ENCODE measurements around the gene MOSMO.
"Not testable (repeated sequence)": the region's sequence is repeated elsewhere in the genome, so short reads cannot be mapped to it uniquely, and the experiment has no call there.

The MOSMO gene

GRCh38 chr16:22007509-22008214 lies at the start of gene MOSMO:
Gene MOSMO, plus strand, starts transcription at chr16:22008111. Its CDS starts 191 bp downstream, at chr16:22008302.
- peak; percentile 70 for DNase-seq

DNA sequence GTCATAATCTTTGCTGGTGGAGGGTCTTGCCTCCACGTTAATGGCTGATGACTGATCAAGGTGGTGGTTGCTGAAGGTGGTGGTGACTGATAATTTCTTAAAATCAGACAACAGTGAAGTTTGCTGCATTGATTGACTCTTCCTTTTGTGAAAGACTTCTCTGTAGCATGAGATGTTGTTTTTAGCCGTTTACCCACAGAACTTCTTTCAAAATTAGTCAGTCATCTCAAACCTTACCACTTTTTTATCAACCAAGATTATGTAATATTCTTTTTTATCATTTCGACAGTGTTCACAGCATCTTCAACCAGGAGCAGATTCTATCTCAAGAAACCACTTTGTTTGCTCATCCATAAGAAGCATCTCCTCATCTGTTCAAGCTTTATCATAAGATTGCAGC lies 48.9 kb upstream of the MOSMO start:
- DNase-seq: no peak

DNA sequence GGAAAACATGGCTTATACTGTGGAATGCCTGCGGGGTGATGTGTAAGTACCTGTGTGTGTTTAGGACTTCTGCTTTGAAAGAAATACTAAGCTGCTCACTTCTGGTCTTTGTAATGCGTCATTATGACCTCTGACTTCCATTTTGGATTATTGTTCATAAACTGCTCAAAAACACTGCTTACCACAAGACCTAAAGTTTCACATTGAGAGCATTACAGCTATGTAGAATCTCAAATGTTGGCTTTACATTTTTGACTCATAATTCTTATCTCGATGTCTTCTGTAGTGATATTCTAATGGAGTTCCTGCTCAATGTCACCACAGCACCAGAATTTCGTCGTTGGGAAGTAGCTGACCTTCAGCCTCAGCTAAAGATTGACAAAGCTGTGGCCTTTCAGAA lies 45.4 kb upstream of the MOSMO start:
- DNase-seq: no peak

GRCh38 chr16:21963887-21964286 lies 44.0 kb upstream of the MOSMO start:
- DNase-seq: no peak

DNA sequence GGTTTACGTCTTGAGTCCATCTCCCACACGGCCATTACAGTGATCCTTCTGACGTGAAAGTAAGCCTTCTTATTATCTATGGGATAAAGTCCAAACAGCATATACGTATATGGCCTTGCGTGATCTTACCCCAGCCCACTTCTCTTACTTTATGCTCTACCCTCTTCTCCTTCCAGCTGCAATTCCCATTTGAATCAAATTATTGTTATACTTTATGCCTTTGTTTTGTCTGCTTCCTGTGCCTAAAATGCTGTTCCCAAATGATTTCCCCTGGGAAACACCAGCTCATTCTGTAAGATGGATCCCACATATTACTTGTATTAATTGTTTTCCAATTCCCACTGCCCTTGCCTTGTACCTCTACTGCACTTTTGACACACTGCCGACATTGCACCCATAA lies 43.6 kb upstream of the MOSMO start:
- no peak for DNase-seq

GRCh38 chr16:21971856-21972255 lies 36.1 kb upstream of the MOSMO start:
- no peak for DNase-seq

DNA sequence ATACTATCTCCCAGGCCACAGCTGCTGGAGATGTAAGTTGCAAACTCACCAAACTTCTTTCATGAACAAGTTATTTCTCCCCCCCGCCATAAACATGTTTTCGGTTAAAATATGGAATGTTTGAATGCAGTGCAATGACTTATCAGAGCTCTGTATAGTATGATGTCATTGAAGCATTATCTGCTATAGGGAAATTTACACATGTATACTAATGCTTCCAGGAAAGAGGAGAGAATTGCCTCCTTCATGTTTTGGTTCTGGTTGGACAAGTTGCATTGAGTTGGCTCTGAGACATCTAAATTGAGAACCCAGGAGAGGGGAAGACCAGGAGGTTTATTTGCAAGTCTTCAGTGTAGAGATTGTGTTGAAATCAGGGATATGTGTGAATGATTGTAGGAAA lies 34.0 kb upstream of the MOSMO start:
- no peak for DNase-seq

GRCh38 chr16:21980032-21980431 lies 27.9 kb upstream of the MOSMO start:
- no peak for DNase-seq

DNA sequence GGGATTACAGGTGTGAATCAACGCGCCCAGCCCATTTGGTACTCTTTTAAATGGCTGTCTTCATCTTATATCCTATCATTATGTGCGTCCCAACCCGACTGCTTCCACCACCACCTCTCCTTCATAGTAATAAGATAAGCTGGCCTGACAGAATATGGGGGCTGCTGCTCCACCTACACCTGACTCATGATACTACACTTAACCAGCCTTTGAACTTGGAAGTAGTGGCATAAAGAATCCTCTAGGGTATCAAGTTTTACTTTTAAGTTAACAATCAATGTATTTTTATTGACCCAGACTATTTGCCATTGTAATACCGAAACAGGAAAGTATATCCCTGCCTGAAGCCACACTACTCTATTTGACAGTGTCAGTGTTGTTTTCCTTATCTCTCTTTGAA lies 25.8 kb upstream of the MOSMO start:
- no peak for DNase-seq

- no peak for DNase-seq
Observed at GRCh38 chr16:21984062-21984461, 23.8 kb upstream of the MOSMO start.

GRCh38 chr16:21985524-21985923 lies 22.4 kb upstream of the MOSMO start:
- DNase-seq: no peak

GRCh38 chr16:21986692-21987246 lies 21.1 kb upstream of the MOSMO start:
- DNase-seq: no peak

- no peak for DNase-seq
Observed at GRCh38 chr16:21987498-21987897, 20.4 kb upstream of the MOSMO start.

DNA sequence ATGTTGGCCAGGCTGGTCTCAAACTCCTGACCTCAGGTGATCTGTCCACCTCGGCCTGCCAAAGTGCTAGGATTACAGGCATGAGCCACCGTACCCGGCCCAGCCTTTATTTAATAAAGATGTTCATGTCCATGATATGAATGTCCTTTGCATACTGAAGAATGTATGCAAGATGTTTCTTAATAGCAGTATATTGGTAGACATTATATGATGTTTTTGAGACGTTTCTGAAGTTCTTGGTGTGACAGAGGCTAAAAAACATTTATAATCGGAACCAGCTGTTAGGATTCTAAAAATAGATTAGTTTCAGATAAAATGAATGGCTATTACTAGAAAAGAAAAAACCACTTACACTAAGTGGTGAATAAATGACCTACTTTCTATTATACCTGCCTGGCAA lies 18.8 kb upstream of the MOSMO start:
- no peak for DNase-seq

DNA sequence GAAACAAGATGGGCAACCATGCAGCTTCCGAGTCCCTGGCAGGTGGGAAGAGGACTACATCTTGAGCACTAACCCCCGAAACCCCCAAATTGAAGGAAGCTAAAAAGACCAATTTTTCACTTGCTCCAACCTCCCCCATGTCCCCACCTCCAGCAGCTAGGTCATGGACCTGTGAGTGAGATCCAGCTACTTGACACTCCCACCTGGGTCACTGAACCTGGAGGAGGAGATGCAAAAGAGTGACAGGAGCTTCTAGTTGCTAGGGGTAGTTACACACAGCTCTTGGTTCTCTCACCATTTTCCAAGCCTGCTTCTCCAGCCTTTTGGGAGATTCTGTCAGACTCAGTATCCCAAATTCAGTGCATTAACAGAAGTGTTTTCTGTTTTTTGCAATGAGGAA lies 18.2 kb upstream of the MOSMO start:
- DNase-seq: no peak

DNA sequence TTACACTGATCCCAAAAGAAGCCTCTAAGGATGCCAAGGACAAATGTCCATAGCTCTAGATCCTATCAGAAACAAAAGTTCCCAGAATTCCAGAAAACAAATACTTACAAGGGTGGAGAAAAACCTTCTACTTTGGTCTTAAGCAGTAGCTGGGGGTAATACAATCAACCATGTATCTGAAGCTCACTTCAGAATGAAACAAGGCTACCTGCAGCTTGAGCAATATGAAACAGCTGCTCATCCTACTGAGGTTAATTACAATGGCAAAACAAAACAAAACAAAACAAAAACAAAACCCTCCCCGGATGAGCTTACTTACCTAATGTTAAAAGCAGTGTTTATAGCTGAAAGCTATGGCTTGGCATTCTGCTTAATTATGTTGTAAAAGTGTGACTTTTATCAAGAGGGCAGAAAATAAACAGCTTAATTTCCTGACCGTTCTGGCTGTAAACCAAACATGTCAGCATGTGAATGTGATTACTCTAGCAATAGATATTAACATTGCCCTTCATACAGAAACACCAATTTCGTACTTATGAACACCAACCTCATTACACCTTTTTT lies 17.4 kb upstream of the MOSMO start:
- DNase-seq: no peak

- DNase-seq: no peak
Observed at GRCh38 chr16:21991621-21992020, 16.3 kb upstream of the MOSMO start.

- DNase-seq: no peak
Observed at GRCh38 chr16:21994856-21995465, 12.9 kb upstream of the MOSMO start.

- no peak for DNase-seq
Observed at GRCh38 chr16:21996923-21997696, 10.8 kb upstream of the MOSMO start.

GRCh38 chr16:21997697-21998480 lies 10.0 kb upstream of the MOSMO start:
- no peak for DNase-seq

DNA sequence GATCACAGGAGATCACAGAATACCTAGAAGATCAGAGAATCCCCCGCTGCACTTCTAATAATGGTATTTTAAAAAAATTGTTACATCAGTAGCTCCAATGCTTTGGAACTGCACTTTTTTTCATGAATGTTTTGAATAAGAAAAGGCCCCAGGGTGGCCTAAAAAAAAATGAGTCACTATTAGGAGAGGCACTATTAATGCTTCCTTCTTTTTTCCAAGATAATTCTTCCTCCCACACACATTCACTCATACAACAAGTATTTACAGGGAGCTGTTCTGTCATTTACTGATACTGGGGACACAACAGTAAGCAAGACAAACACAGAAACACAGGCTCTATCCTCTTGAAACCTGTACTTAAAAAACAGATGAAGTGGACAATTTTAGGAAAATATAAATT lies 6.3 kb upstream of the MOSMO start:
- no peak for DNase-seq

GRCh38 chr16:22002047-22002446 lies 5.9 kb upstream of the MOSMO start:
- not testable (repeated sequence) for DNase-seq

DNA sequence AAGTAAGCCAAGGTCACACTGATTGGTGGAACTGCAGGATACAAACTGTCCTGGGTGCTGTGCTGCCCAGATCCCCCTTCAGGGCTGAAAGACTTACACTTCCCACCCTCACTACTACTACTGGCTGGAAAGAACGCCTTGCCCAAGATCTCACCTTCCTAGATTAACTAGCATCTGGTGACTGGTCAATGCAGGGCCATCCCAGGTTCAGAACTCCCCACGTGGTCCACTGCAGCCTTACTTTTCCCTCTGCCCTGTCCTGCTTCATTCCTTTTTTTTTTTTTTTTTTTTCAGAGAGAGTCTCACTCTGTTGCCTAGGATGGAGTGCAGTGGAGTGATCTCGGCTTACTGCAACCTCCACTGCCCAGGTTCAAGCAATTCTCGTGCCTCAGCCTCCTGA lies 4.7 kb upstream of the MOSMO start:
- DNase-seq: no peak

Measured in stimulated activated CD4-positive, alpha-beta T cell treated with anti-CD3 and anti-CD28 coated beads, Interleukin-12 subunit alpha, Interleukin-12 subunit beta, amount 100 ng/mL, for 4 hours (primary cell).